HG03571 (cell line): ENCODE results near the gene PIEZO2.

Experiments
- ATAC-seq: cut with Tn5 transposase; IDR thresholded peaks from one replicate; pipeline ENCODE4 v1.9.1; 2021; ENCODE audit not compliant: unreplicated experiment

PIEZO2 gene

GRCh38 chr18:10752382-10752781, 397.0 kb downstream of the PIEZO2 start:
- ATAC-seq, result no peak

- ATAC-seq, result no peak
Measured at GRCh38 chr18:10751653-10752052, 397.7 kb downstream of the PIEZO2 start.

GRCh38 chr18:10750191-10751035, 399.0 kb downstream of the PIEZO2 start:
- ATAC-seq, result no peak

DNA sequence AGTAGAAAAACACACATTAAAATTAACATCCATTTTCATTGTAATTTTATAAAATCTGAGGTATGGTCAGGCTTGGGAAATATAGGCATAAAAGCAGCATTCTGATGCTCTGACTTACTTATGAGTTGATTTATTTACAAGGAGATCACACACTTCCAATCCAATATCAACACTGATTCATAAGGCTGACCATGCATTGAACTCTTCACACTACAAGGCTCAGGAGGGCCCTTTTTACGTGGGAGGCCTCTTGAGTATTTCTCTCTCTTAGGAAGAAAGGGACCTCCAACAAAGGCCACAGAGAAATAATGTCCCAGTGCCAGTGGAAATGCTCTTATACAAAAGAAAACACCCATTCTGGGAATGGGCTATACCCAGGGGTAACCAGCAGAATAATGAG, 400.7 kb downstream of the PIEZO2 start:
- ATAC-seq, result no peak

- ATAC-seq, result no peak
Measured at GRCh38 chr18:10745971-10746370, 403.4 kb downstream of the PIEZO2 start.

DNA sequence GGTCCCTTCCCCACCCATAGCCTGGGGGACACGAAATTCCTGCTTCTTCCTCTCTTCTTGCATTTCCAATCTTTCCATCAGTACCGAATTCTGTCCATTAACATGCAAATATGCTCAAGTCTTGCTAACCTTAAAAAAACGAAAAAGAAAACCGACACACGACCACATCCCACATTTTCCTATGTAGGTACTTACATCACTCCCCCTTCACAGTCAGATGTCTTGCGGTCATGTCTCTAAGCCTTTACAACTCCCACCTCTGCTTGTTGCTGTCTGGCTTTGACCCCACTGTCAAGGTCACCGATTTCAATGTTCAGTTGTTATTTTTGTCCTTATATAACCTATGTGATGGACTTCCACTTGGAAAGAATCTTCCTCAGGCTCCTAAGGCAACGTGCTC, 404.1 kb downstream of the PIEZO2 start:
- no peak for ATAC-seq

GRCh38 chr18:10743766-10744165, 405.6 kb downstream of the PIEZO2 start:
- ATAC-seq, result no peak

- no peak for ATAC-seq
Measured at GRCh38 chr18:10739152-10739551, 410.2 kb downstream of the PIEZO2 start.

DNA sequence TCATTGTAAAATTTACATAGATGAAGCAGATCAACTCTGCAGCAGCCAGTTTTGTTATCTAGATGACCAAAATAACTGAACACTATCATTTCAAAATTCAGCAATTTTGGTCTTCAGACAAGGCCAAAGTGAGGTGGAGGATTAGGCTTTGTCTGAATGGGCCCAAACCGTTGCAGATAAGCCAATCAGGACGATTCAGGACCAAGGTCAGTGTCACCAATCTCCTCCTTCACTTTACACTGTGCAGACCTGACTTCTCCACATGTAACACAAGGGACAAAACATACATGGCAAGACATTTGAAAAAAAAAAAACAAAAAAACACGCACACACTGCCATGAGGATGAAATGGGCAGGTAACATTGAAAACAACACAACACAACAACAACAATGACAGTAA, 412.4 kb downstream of the PIEZO2 start:
- ATAC-seq, result no peak

- no peak for ATAC-seq
Measured at GRCh38 chr18:10732990-10733389, 416.4 kb downstream of the PIEZO2 start.

DNA sequence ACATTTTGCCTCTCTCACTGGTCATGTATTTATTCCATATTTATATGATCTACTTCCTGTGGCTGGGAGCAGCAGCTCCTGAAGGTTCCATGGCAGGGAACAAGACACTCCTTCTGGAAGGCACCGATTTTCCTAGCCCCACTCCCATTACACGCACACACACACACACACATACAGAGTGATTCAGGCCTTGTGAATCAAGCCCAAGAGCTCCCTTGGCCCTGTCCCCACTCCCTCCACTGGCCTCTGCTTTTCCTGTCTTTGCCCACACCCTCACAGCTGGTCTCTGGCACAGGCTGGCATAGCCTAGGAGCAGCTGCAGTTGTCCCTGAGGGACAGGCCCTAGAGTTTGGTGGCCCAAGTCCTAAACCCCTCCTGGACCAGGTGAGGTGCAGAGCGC, 421.9 kb downstream of the PIEZO2 start:
- ATAC-seq, result no peak

GRCh38 chr18:10726198-10727068, 422.9 kb downstream of the PIEZO2 start:
- no peak for ATAC-seq

GRCh38 chr18:10724666-10725065, 424.7 kb downstream of the PIEZO2 start:
- no peak for ATAC-seq

GRCh38 chr18:10723496-10723895, 425.9 kb downstream of the PIEZO2 start:
- no peak for ATAC-seq

DNA sequence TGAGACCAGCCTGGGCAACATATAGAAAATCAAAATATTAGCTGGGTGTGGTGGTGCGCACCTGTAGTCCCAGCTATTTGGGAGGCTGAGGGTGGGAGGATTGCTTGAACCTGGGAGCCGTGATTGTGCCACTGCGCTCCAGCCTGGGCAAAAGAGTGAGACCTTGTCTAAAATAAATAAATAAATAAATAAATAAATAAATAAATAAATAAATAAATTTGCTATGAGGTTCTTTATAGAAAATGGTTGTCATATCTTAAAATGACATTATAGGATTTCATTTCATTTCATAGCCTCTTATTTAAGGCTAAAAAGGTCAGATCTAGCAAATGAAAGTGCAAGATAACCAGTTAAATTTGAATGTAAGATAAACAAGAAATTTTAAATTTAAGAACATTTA, 430.6 kb downstream of the PIEZO2 start:
- ATAC-seq, result no peak

DNA sequence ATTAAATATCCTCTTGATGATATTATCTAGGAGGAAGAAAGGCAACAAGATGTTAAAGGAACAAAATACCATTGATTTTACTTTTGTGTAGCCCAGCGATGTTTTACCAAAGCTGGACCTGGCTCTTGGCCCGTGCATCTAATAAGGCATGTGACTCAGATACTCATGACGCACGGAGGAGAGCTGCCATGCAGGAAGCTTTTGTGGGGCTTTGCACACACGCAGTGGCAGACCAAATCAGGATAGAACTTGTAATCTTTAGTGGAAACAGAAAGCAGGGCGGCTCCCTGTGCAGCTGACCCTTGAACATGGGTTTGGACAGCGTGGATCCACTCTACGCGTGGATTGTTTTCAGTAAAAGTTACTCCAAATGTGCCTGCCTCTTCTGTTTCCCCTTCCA, 433.6 kb downstream of the PIEZO2 start:
- ATAC-seq, result no peak

DNA sequence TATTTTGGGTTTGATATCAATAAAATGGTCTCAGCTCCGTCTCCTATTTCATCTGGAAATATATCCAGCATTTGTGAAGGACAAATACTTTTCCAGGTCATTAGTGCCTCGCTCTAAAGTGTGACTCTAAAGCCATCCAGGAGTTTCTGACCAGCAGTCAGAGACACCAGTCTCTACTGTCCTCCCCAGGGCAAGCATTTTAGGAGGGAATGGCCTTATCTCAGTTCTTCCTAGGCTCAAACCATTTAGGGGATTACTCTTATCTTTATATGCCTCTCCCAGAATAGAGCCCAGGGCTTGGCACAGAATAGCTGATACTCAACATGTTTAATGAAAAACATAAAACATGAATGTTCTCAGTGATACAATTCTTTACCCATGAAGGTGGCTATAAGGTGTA, 436.0 kb downstream of the PIEZO2 start:
- ATAC-seq, result no peak

GRCh38 chr18:10707294-10707693, 442.1 kb downstream of the PIEZO2 start:
- ATAC-seq, result no peak

- no peak for ATAC-seq
Measured at GRCh38 chr18:10705786-10706185, 443.6 kb downstream of the PIEZO2 start.

DNA sequence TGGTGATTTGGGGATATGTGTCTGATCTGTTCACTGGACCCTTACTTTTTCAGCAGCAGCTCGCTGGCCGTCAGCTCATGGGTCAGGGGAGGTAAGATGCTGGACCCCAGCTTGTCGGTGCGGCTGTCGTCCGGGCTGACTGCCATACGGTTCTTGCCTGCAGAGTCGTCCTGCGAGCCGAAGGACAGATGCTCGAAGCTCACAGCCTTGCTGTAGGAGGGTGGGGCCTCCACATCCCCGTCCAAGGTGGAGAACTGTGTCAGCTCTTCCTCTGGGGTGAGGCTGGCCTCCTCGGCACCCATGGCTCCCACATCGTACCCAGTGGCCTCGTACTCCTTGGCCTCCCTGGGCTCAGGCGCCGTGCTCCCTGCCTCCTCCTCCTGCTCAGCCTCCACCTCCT, 444.1 kb downstream of the PIEZO2 start:
- no peak for ATAC-seq

DNA sequence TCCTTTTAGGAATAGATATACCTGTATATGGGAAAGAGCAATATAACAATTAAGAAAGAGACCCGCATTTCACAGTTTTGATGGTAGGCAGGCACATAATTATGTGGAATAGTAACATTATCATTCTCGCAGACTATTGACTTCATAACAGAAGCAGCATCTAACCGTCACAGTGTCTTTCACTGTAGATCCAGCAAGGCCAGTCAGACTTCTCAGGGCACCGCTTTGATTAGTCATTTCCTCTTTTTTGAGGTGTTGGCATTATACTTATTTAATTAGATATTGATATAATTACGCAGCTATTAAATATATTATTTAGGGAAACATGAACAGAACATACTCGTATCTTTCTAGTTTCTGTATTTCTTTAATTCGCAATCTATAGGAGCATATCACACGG, 447.2 kb downstream of the PIEZO2 start:
- no peak for ATAC-seq

DNA sequence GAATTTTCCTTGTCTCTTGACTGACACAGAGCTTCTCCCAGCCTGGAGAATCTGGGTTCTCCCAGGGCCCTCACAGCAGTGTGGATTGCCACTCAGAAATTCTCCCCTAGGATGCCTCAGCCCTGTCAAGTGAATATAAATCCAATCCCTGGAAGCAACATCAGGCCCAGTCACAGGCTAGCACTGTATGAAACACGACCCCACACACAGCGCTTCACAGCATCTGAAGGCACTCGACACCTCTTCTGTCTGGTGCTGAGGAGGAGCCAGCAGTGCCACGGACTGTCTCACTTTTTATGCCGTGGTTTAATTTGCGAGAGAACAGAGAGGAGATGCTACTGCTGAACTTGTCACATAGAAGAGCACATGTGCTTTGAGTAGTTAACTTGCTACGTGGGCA, 459.0 kb downstream of the PIEZO2 start:
- no peak for ATAC-seq
